Endothelial cell of umbilical vein (primary cell): ENCODE results near the gene UVRAG.

ENCODE experiments used
- CTCF ChIP-seq, 2 donors: IDR thresholded peaks; 1 replicate in 1 of 2; 2 replicates in 1 of 2; pipeline ENCODE4 v1.5.1; 2011; ENCODE audit warnings: low read length in 2 of 2, mild to moderate bottlenecking in 2 of 2, moderate library complexity in 2 of 2, control low read depth in 1 of 2, inconsistent platforms in 1 of 2, low read depth in 1 of 2; ENCODE audit not compliant: insufficient read depth in 1 of 2; ENCODE audit errors: extremely low read depth in 1 of 2
- POLR2A ChIP-seq: IDR thresholded peaks from 2 replicates; pipeline ENCODE4 v1.6.1; 2012; ENCODE audit warnings: low read depth, mild to moderate bottlenecking, control low read depth, low read length

- no peak for TF ChIP-seq POLR2A
- TF ChIP-seq CTCF (IDR thresholded peaks at IDR 0.05; ENCODE audit: extremely low read depth in 1 of 2, insufficient read depth in 1 of 2, low read depth in 1 of 2, low read length in 2 of 2) = no peak
Measured at GRCh38 chr11:75913984-75914383, 99.0 kb downstream of the UVRAG start.
